Smooth muscle cell (in vitro differentiated cells): Measurements from ENCODE around the gene FAM98C. TPM values are rescaled to one million over a fixed set of nuclear protein-coding genes. Genes with fewer than 3 reads are reported as not detected.

ENCODE experiments used
- DNase-seq: peaks from one replicate; lab custom pipeline; 2025; ENCODE audit not compliant: unreplicated experiment; lab: John Stamatoyannopoulos, UW
- H2AFZ ChIP-seq: fragments of 200-600 bp; sonication (generic); 2 replicates; pipeline ENCODE4 v1.6.0; 2016; ENCODE audit warnings: antibody characterized with exemption, low read depth, mild to moderate bottlenecking
- H3F3A ChIP-seq: fragments of 200-600 bp; sonication (generic); 2 replicates; pipeline ENCODE4 v1.6.0; 2017; ENCODE audit warnings: antibody characterized with exemption, low read depth
- H3K27ac ChIP-seq: fragments of 200-600 bp; sonication (generic); 2 replicates; pipeline ENCODE4 v1.5.1; 2016; ENCODE audit warnings: low read depth, mild to moderate bottlenecking
- H3K27me3 ChIP-seq: fragments of 200-600 bp; sonication (generic); 2 replicates; pipeline ENCODE4 v1.6.1; 2016; ENCODE audit warnings: low read depth, mild to moderate bottlenecking
- H3K36me3 ChIP-seq: fragments of 200-600 bp; sonication (generic); 2 replicates; pipeline ENCODE4 v1.5.1; 2016; ENCODE audit warnings: low read depth
- H3K4me1 ChIP-seq: fragments of 200-600 bp; sonication (generic); 2 replicates; pipeline ENCODE4 v1.5.1; 2016; ENCODE audit warnings: low read depth
- H3K4me2 ChIP-seq: fragments of 200-600 bp; sonication (generic); 2 replicates; pipeline ENCODE4 v1.6.0; 2016; ENCODE audit warnings: mild to moderate bottlenecking
- H3K4me3 ChIP-seq: fragments of 200-600 bp; sonication (generic); 2 replicates; pipeline ENCODE4 v1.5.1; 2016; ENCODE audit warnings: mild to moderate bottlenecking
- H3K79me2 ChIP-seq: fragments of 200-600 bp; sonication (generic); 2 replicates; pipeline ENCODE4 v1.6.0; 2016; ENCODE audit warnings: low read depth, mild to moderate bottlenecking
- H3K9ac ChIP-seq: fragments of 200-600 bp; sonication (generic); 2 replicates; pipeline ENCODE4 v1.6.0; 2016; ENCODE audit warnings: low read depth
- H3K9me3 ChIP-seq: fragments of 200-600 bp; sonication (generic); replicated peaks from 2 replicates; pipeline ENCODE4 v1.5.1; 2016; ENCODE audit warnings: low read depth
- H4K20me1 ChIP-seq: fragments of 200-600 bp; sonication (generic); 2 replicates; pipeline ENCODE4 v1.6.0; 2016; ENCODE audit warnings: low read depth
- CTCF ChIP-seq: fragments of 200-600 bp; sonication (generic); IDR thresholded peaks from 2 replicates; pipeline ENCODE4 v1.5.1; 2017; ENCODE audit warnings: borderline replicate concordance, mild to moderate bottlenecking, antibody characterized with exemption; ENCODE audit not compliant: insufficient read depth, poor library complexity, severe bottlenecking
- WGBS: methylation state at CpG from one replicate; pipeline ENCODE4 v1.1.7; 2016; ENCODE audit warnings: low lambda C conversion rate; 5-methylcytosine and 5-hydroxymethylcytosine counted together
- polyA plus RNA-seq: library from polyadenylated mRNA; unstranded; fragments of >200 nt; fragmentation: Nextera tagmentation; extraction: Ambion mirVana; gene quantifications from 2 replicates; pipeline ENCODE4 v1.2.1, GENCODE V29; 2016
- total RNA-seq: library from RNA; depleted of rRNA; stranded (reverse); fragments of >200 nt; gene quantifications from 2 replicates; pipeline ENCODE4 v1.2.3, GENCODE V29; 2014

Gene FAM98C
- total and polyA plus RNA-seq, 2 experiments from 2014 or later: 8.5 to 15.9 TPM

- Histone ChIP-seq H3F3A (no peaks in the 10 kb centered on the region), H3K27me3 (no peaks in the 10 kb centered on the region), H3K9me3 (no peaks in the 10 kb centered on the region), H3K27ac (no peak overlapping the region), H2AFZ (no peak overlapping the region), H3K4me1 (no peaks in the 10 kb centered on the region), H4K20me1 (no peaks in the 10 kb centered on the region), H3K36me3 (no peaks in the 10 kb centered on the region), H3K79me2 (no peaks in the 10 kb centered on the region), H3K4me2 (no peak overlapping the region), H3K9ac (no peak overlapping the region), H3K4me3 (no peak overlapping the region)
- no peak for DNase-seq
- TF ChIP-seq CTCF: no peak
- WGBS: 95% methylated on average over 7 of the region's 9 CpGs
These were observed 39.8 kb downstream of the FAM98C start for GRCh38 chr19:38442736-38443135.

GRCh38 chr19:38443458-38443999 is 40.6 kb downstream of the FAM98C start:
- Histone ChIP-seq H3K27ac (no peak overlapping the region), H4K20me1 (no peaks in the 10 kb centered on the region), H3K36me3 (no peaks in the 10 kb centered on the region), H3K79me2 (no peaks in the 10 kb centered on the region), H3K4me2 (no peak overlapping the region), H3K9me3 (no peaks in the 10 kb centered on the region), H2AFZ (no peak overlapping the region), H3K27me3 (no peaks in the 10 kb centered on the region), H3F3A (no peaks in the 10 kb centered on the region), H3K4me1 (no peaks in the 10 kb centered on the region), H3K4me3 (no peak overlapping the region), H3K9ac (no peak overlapping the region)
- no peak for DNase-seq
- WGBS: 92% methylated on average over 15 of the region's 15 CpGs
- TF ChIP-seq CTCF: no peak

- Histone ChIP-seq H4K20me1 (no peaks in the 10 kb centered on the region), H3K4me2 (no peak overlapping the region), H2AFZ (no peak overlapping the region), H3K79me2 (no peaks in the 10 kb centered on the region), H3K9ac (no peak overlapping the region), H3K36me3 (no peaks in the 10 kb centered on the region), H3F3A (no peaks in the 10 kb centered on the region), H3K27me3 (no peaks in the 10 kb centered on the region), H3K4me3 (no peak overlapping the region), H3K27ac (no peak overlapping the region), H3K9me3 (no peaks in the 10 kb centered on the region), H3K4me1 (no peaks in the 10 kb centered on the region)
- 81% methylated on average over 6 of the region's 7 CpGs for WGBS
- TF ChIP-seq CTCF: no peak
- DNase-seq: no peak
These were observed 41.1 kb downstream of the FAM98C start for GRCh38 chr19:38444026-38444425.

- DNase-seq: no peak
- H4K20me1 ChIP-seq: no peaks in the 10 kb centered on the region
- no peaks in the 10 kb centered on the region for H3K27me3 ChIP-seq
- H3K9me3 ChIP-seq: no peaks in the 10 kb centered on the region
- no peak overlapping the region for H3K4me2 ChIP-seq
- H3K79me2 ChIP-seq: no peaks in the 10 kb centered on the region
- no peaks in the 10 kb centered on the region for H3K4me1 ChIP-seq
- WGBS: 97% methylated on average over 7 of the region's 7 CpGs
- H3K9ac ChIP-seq: no peak overlapping the region
- no peaks in the 10 kb centered on the region for H3K36me3 ChIP-seq
- H3K27ac ChIP-seq: no peak overlapping the region
- no peak for TF ChIP-seq CTCF
- no peak overlapping the region for H3K4me3 ChIP-seq
- H3F3A ChIP-seq: no peaks in the 10 kb centered on the region
- H2AFZ ChIP-seq: no peak overlapping the region
These were observed 42.5 kb downstream of the FAM98C start for GRCh38 chr19:38445362-38445761.
